SK-N-SH treated with all-trans-retinoic acid at 6 μM for 48 hours (cell line): ENCODE measurements around the gene AIDA.

Experiments
- ARNTL ChIP-seq: fragments of 450-650 bp; formaldehyde crosslinking; IDR thresholded peaks from 2 replicates; pipeline ENCODE4 v1.5.0; 2020; ENCODE audit warnings: low read depth, mild to moderate bottlenecking, moderate library complexity, borderline replicate concordance
- CSRNP3 ChIP-seq: fragments of 250-450 bp; sonication (Bioruptor Pico); IDR thresholded peaks from 2 replicates; pipeline ENCODE4 v1.5.1; 2021; ENCODE audit warnings: mild to moderate bottlenecking, moderate library complexity
- GLIS3 ChIP-seq: fragments of 250-450 bp; sonication (Bioruptor Pico); IDR thresholded peaks from 2 replicates; pipeline ENCODE4 v1.5.0; 2020; ENCODE audit warnings: mild to moderate bottlenecking, moderate library complexity
- OSR1 ChIP-seq: fragments of 250-450 bp; sonication (Bioruptor Pico); IDR thresholded peaks from 2 replicates; pipeline ENCODE4 v1.8.0; 2022; ENCODE audit warnings: moderate library complexity, mild to moderate bottlenecking, inconsistent platforms
- PATZ1 ChIP-seq: fragments of 250-450 bp; sonication (Bioruptor Pico); IDR thresholded peaks from 2 replicates; pipeline ENCODE4 v1.8.0; 2020; ENCODE audit warnings: mild to moderate bottlenecking, moderate library complexity, borderline replicate concordance
- PPARA ChIP-seq: fragments of 250-450 bp; sonication (Bioruptor Pico); IDR thresholded peaks from 2 replicates; pipeline ENCODE4 v1.5.0; 2020; ENCODE audit warnings: mild to moderate bottlenecking, borderline replicate concordance
- TCF4 ChIP-seq: fragments of 250-450 bp; sonication (Bioruptor Pico); IDR thresholded peaks from 2 replicates; pipeline ENCODE4 v1.8.0; 2021; ENCODE audit warnings: mild to moderate bottlenecking, moderate library complexity, borderline replicate concordance
- ZFP3 ChIP-seq: fragments of 250-450 bp; sonication (Bioruptor Pico); IDR thresholded peaks from 2 replicates; pipeline ENCODE4 v1.5.0; 2020; ENCODE audit warnings: mild to moderate bottlenecking, moderate library complexity
- ZNF70 ChIP-seq: fragments of 450-650 bp; formaldehyde crosslinking; IDR thresholded peaks from 2 replicates; pipeline ENCODE4 v1.5.0; 2020; ENCODE audit warnings: mild to moderate bottlenecking, moderate library complexity

GRCh38 chr1:222696741-222697140, 15.6 kb downstream of the AIDA start:
- TF ChIP-seq ARNTL (CRISPR knock-in tag) (no peak), CSRNP3 (CRISPR knock-in tag) (no peak), GLIS3 (no peak), PPARA (CRISPR knock-in tag) (no peak), ZFP3 (CRISPR knock-in tag) (no peak), ZNF70 (no peak), PATZ1 (CRISPR knock-in tag) (no peak), OSR1 (no peak), TCF4 (no peak)
